Measurements from ENCODE around the gene COX14. TPM values are rescaled to one million over a fixed set of nuclear protein-coding genes. Genes with fewer than 3 reads are reported as not detected.

The COX14 gene
- total and polyA plus RNA-seq, 10 of the 15 experiments (the other 5 are each of a cell fraction or from before 2014, with no cell fraction given) = 44.6 to 361 (median 120) TPM

DNA sequence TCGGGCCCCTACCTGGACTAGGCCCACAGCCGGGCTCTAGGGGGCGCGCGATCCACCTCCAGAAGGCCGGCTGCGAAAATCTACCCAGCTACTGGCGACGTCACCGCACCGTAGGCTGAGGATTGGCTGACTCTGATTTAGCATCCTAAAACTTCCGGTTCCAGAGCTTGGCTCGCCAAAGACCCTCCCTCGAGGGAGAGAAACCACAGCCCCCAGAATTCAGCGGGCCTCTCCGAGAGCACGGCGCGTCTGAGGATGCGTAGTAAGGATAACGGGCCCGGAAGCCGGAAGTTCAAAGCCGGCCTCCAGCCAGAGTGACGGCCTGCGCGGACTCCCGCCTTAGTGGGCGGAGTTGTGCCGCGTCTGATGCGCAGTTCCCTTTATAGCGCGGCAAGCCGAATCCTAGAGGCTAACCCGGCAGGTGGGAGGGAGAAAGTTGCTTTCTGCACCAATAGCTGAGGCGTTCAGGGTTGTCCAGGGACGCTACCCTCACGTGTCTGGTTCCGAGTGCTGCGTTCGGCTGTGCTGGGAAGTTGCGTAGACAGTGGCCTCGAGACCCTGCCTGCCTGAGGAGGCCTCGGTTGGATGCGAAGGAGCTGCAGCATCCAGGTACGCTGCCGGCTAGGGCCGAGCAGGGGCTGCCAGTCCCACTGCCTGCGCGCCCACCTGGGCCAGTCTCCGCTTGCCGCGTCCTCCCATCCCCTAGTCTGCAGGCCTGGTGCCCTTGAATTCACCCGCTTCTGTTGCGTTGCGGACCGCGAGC, at the start of gene COX14 (continued):
- TF ChIP-seq, protein P1, sequence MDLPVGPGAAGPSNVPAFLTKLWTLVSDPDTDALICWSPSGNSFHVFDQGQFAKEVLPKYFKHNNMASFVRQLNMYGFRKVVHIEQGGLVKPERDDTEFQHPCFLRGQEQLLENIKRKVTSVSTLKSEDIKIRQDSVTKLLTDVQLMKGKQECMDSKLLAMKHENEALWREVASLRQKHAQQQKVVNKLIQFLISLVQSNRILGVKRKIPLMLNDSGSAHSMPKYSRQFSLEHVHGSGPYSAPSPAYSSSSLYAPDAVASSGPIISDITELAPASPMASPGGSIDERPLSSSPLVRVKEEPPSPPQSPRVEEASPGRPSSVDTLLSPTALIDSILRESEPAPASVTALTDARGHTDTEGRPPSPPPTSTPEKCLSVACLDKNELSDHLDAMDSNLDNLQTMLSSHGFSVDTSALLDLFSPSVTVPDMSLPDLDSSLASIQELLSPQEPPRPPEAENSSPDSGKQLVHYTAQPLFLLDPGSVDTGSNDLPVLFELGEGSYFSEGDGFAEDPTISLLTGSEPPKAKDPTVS (IDR thresholded peaks at IDR 0.05; ENCODE audit: low read depth, low read length) = no peak
- TF ChIP-seq EGR1 (IDR thresholded peaks at IDR 0.05; ENCODE audit: borderline replicate concordance in 1 of 2, low read depth in 2 of 2, low read length in 2 of 2) (no peak), ZSCAN29 (IDR thresholded peaks at IDR 0.05) (no peak), HDAC6 (IDR thresholded peaks at IDR 0.05; ENCODE audit: unreplicated experiment) (no peak), CBX3 (IDR thresholded peaks at IDR 0.05; ENCODE audit: borderline replicate concordance, low read depth) (no peak), NFIC (IDR thresholded peaks at IDR 0.05; ENCODE audit: low read depth, low read length) (no peak), RBBP5 (conservative IDR thresholded peaks at IDR 0.05) (peak; percentile 49; the same call in 1 of the 2 replicates)
- TF ChIP-seq, protein P2, sequence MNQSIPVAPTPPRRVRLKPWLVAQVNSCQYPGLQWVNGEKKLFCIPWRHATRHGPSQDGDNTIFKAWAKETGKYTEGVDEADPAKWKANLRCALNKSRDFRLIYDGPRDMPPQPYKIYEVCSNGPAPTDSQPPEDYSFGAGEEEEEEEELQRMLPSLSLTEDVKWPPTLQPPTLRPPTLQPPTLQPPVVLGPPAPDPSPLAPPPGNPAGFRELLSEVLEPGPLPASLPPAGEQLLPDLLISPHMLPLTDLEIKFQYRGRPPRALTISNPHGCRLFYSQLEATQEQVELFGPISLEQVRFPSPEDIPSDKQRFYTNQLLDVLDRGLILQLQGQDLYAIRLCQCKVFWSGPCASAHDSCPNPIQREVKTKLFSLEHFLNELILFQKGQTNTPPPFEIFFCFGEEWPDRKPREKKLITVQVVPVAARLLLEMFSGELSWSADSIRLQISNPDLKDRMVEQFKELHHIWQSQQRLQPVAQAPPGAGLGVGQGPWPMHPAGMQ (IDR thresholded peaks at IDR 0.05; ENCODE audit: borderline replicate concordance) = no peak
- TF ChIP-seq, protein P3, sequence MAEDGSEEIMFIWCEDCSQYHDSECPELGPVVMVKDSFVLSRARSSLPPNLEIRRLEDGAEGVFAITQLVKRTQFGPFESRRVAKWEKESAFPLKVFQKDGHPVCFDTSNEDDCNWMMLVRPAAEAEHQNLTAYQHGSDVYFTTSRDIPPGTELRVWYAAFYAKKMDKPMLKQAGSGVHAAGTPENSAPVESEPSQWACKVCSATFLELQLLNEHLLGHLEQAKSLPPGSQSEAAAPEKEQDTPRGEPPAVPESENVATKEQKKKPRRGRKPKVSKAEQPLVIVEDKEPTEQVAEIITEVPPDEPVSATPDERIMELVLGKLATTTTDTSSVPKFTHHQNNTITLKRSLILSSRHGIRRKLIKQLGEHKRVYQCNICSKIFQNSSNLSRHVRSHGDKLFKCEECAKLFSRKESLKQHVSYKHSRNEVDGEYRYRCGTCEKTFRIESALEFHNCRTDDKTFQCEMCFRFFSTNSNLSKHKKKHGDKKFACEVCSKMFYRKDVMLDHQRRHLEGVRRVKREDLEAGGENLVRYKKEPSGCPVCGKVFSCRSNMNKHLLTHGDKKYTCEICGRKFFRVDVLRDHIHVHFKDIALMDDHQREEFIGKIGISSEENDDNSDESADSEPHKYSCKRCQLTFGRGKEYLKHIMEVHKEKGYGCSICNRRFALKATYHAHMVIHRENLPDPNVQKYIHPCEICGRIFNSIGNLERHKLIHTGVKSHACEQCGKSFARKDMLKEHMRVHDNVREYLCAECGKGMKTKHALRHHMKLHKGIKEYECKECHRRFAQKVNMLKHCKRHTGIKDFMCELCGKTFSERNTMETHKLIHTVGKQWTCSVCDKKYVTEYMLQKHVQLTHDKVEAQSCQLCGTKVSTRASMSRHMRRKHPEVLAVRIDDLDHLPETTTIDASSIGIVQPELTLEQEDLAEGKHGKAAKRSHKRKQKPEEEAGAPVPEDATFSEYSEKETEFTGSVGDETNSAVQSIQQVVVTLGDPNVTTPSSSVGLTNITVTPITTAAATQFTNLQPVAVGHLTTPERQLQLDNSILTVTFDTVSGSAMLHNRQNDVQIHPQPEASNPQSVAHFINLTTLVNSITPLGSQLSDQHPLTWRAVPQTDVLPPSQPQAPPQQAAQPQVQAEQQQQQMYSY (CRISPR knock-in tag; IDR thresholded peaks at IDR 0.05) = no peak
